Measurements from ENCODE around the gene RBBP8NL. TPM values are rescaled to one million over a fixed set of nuclear protein-coding genes. Genes with fewer than 3 reads are reported as not detected.

RBBP8NL gene
- polyA plus RNA-seq, 3 donors, result not detected

DNA sequence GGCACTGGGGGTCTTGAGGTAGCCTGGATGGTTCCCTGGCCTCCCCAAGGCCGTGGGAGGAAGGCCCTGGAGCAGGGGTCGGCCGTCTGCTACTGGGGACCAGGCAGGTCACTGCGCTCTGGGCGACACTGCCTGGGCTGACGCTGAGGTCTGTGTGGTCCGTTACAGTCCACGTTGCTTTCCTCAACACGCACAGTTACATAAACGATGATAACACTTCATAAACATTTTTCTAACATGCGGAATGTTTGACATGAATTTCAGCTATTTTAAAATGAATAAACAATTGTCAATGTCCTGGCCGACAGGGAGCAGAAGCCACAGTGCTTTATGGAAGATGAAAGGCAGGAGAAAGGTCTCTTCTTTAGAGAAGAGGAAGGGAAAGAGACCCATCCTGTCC lies 10.2 kb upstream of the RBBP8NL start:
- no peaks in the 10 kb centered on the region for H3K9me3 ChIP-seq (replicated peaks in 1 of 2; ENCODE audit: control insufficient read depth in 1 of 2, insufficient read depth in 1 of 2, low read length in 2 of 2)
- H3K27me3 Mint-ChIP-seq (ENCODE audit: low read depth in 3 of 3), result peaks cover 16 to 34% (median 24%) of the 10 kb centered on the region in 3 donors
- no peak overlapping the region for H3K4me3 ChIP-seq (replicated peaks in 1 of 3; ENCODE audit: low read depth in 2 of 3, low read length in 3 of 3)
- H3K27me3 ChIP-seq (ENCODE audit: control insufficient read depth in 2 of 2, insufficient read depth in 2 of 2, low read length in 2 of 2), result peaks cover 0 to 4% of the 10 kb centered on the region in 2 donors
- no peak overlapping the region for H2AFZ ChIP-seq (ENCODE audit: insufficient read depth, low read depth, low read length, poor library complexity, severe bottlenecking)
- H3K36me3 ChIP-seq (replicated peaks in 1 of 2; ENCODE audit: control insufficient read depth in 1 of 2, insufficient read depth in 2 of 2, low read length in 2 of 2), result no peaks in the 10 kb centered on the region
- peaks cover 0 to 3% (median 0%) of the 10 kb centered on the region in 7 donors for H3K9me3 Mint-ChIP-seq
- H3K79me2 ChIP-seq (ENCODE audit: insufficient read depth, low read length), result no peaks in the 10 kb centered on the region
- H3K27ac Mint-ChIP-seq, result no peak overlapping the region
- no peaks in the 10 kb centered on the region for H3K4me1 Mint-ChIP-seq
- H3K9ac ChIP-seq (ENCODE audit: insufficient read depth, low read length, poor library complexity, severe bottlenecking), result no peak overlapping the region
- no peak overlapping the region for H3K4me2 ChIP-seq (replicated peaks; ENCODE audit: extremely low read depth, low read length, poor library complexity, severe bottlenecking)
- no peak overlapping the region for H3K27ac ChIP-seq (ENCODE audit: low read depth in 1 of 2, low read length in 2 of 2)
- no peaks in the 10 kb centered on the region for H3K4me1 ChIP-seq (ENCODE audit: control insufficient read depth in 1 of 2, insufficient read depth in 2 of 2, low read length in 2 of 2)
- WGBS (ENCODE audit: insufficient coverage), result 89% methylated on average over 8 of the region's 12 CpGs
- TF ChIP-seq, protein P1, sequence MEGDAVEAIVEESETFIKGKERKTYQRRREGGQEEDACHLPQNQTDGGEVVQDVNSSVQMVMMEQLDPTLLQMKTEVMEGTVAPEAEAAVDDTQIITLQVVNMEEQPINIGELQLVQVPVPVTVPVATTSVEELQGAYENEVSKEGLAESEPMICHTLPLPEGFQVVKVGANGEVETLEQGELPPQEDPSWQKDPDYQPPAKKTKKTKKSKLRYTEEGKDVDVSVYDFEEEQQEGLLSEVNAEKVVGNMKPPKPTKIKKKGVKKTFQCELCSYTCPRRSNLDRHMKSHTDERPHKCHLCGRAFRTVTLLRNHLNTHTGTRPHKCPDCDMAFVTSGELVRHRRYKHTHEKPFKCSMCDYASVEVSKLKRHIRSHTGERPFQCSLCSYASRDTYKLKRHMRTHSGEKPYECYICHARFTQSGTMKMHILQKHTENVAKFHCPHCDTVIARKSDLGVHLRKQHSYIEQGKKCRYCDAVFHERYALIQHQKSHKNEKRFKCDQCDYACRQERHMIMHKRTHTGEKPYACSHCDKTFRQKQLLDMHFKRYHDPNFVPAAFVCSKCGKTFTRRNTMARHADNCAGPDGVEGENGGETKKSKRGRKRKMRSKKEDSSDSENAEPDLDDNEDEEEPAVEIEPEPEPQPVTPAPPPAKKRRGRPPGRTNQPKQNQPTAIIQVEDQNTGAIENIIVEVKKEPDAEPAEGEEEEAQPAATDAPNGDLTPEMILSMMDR (IDR thresholded peaks at IDR 0.05), result no peak
- H3K36me3 Mint-ChIP-seq, result no peaks in the 10 kb centered on the region
- intact Hi-C loops (cut with micrococcal nuclease), result no loop called here
- H3K4me3 Mint-ChIP-seq, result no peak overlapping the region
- DNase-seq, result no peak
- no peaks in the 10 kb centered on the region for H4K20me1 ChIP-seq (ENCODE audit: insufficient read depth, low read length)

GRCh38 chr20:62436692-62437091 lies 9.4 kb upstream of the RBBP8NL start:
- Mint-ChIP-seq H3K36me3 (no peaks in the 10 kb centered on the region), H3K27ac (no peak overlapping the region), H3K27me3 (ENCODE audit: low read depth in 3 of 3) (peaks cover 13 to 39% (median 22%) of the 10 kb centered on the region in 3 donors), H3K4me1 (no peaks in the 10 kb centered on the region), H3K9me3 (peaks cover 0 to 3% (median 0%) of the 10 kb centered on the region in 7 donors), H3K4me3 (no peak overlapping the region)
- H3K36me3 ChIP-seq (replicated peaks in 1 of 2; ENCODE audit: control insufficient read depth in 1 of 2, insufficient read depth in 2 of 2, low read length in 2 of 2), result no peaks in the 10 kb centered on the region
- H3K79me2 ChIP-seq (ENCODE audit: insufficient read depth, low read length), result no peaks in the 10 kb centered on the region
- no peaks in the 10 kb centered on the region for H4K20me1 ChIP-seq (ENCODE audit: insufficient read depth, low read length)
- H3K4me1 ChIP-seq (ENCODE audit: control insufficient read depth in 1 of 2, insufficient read depth in 2 of 2, low read length in 2 of 2), result no peaks in the 10 kb centered on the region
- H3K9me3 ChIP-seq (replicated peaks in 1 of 2; ENCODE audit: control insufficient read depth in 1 of 2, insufficient read depth in 1 of 2, low read length in 2 of 2), result no peaks in the 10 kb centered on the region
- no peak overlapping the region for H3K9ac ChIP-seq (ENCODE audit: insufficient read depth, low read length, poor library complexity, severe bottlenecking)
- DNase-seq, result no peak
- no peak overlapping the region for H3K27ac ChIP-seq (ENCODE audit: low read depth in 1 of 2, low read length in 2 of 2)
- TF ChIP-seq, protein P1 (IDR thresholded peaks at IDR 0.05), result no peak
- intact Hi-C loops (cut with micrococcal nuclease), result no loop called here
- H3K27me3 ChIP-seq (ENCODE audit: control insufficient read depth in 2 of 2, insufficient read depth in 2 of 2, low read length in 2 of 2), result peaks cover 0 to 4% of the 10 kb centered on the region in 2 donors
- no peak overlapping the region for H2AFZ ChIP-seq (ENCODE audit: insufficient read depth, low read depth, low read length, poor library complexity, severe bottlenecking)
- no peak overlapping the region for H3K4me3 ChIP-seq (replicated peaks in 1 of 3; ENCODE audit: low read depth in 2 of 3, low read length in 3 of 3)
- WGBS (ENCODE audit: insufficient coverage), result 97% methylated on average over 3 of the region's 3 CpGs
- H3K4me2 ChIP-seq (replicated peaks; ENCODE audit: extremely low read depth, low read length, poor library complexity, severe bottlenecking), result no peak overlapping the region
